HFFc6 (cell line): ENCODE data around the gene ADAM33. TPM values are rescaled to one million over a fixed set of nuclear protein-coding genes. Genes with fewer than 3 reads are reported as not detected.

Experiments
- DNase-seq: peaks from one replicate; pipeline ENCODE4 v3.0.0-alpha.2; 2018
- H3K27ac Mint-ChIP-seq: 2 replicates; pipeline ENCODE4 v1.8.0; 2020; ENCODE audit warnings: mild to moderate bottlenecking, mixed read lengths
- H3K27me3 Mint-ChIP-seq: 2 replicates; pipeline ENCODE4 v1.8.0; 2021; ENCODE audit warnings: mild to moderate bottlenecking, moderate library complexity, mixed read lengths; ENCODE audit not compliant: insufficient read depth
- H3K36me3 Mint-ChIP-seq: 2 replicates; pipeline ENCODE4 v1.8.0; 2021; ENCODE audit warnings: low read depth, mixed read lengths
- H3K4me1 Mint-ChIP-seq: 2 replicates; pipeline ENCODE4 v1.8.0; 2020; ENCODE audit warnings: low read depth, mixed read lengths
- H3K4me3 Mint-ChIP-seq: 2 replicates; pipeline ENCODE4 v1.8.0; 2020; ENCODE audit warnings: mild to moderate bottlenecking, moderate library complexity, mixed read lengths
- H3K9me3 Mint-ChIP-seq: 2 replicates; pipeline ENCODE4 v1.8.0; 2020; ENCODE audit warnings: mild to moderate bottlenecking, mixed read lengths
- CTCF ChIP-seq: fragments of 200-600 bp; sonication (generic); IDR thresholded peaks from 2 replicates; pipeline ENCODE4 v1.5.0; 2021; ENCODE audit warnings: antibody characterized with exemption, mild to moderate bottlenecking
- total RNA-seq, 6 experiments: library from RNA; stranded (reverse); fragmentation: NEBNext Ultra II Directional; extraction: Animal tissue kit (Norgen Biotek cat#: 25700); gene quantifications; 2 replicates in 1 of 6; 3 replicates in 5 of 6; pipeline ENCODE4 v1.2.3, GENCODE V29; 2021

ADAM33 gene
- total RNA-seq, 6 experiments from 2014 or later = 81.5 to 96.1 (median 87.6) TPM

- DNase-seq = no peak
- Mint-ChIP-seq H3K9me3 (0 out of 2 replicates have a peak, but pooled peaks cover 4% of the 10 kb centered on the region), H3K36me3 (peaks cover 4% of the 10 kb centered on the region; the same call in 1 of the 2 replicates), H3K4me1 (peaks cover 6% of the 10 kb centered on the region; the same call in 1 of the 2 replicates), H3K4me3 (no peak overlapping the region), H3K27me3 (peaks cover 14% of the 10 kb centered on the region), H3K27ac (no peak overlapping the region)
- TF ChIP-seq CTCF = no peak
These were observed 27.3 kb downstream of the ADAM33 start for GRCh38 chr20:3654326-3655130.

GRCh38 chr20:3653921-3654320 lies 27.9 kb downstream of the ADAM33 start:
- 0 out of 2 replicates have a peak, but pooled peaks cover 4% of the 10 kb centered on the region for H3K9me3 Mint-ChIP-seq
- no peak overlapping the region for H3K4me3 Mint-ChIP-seq
- H3K4me1 Mint-ChIP-seq = peaks cover 4% of the 10 kb centered on the region; the same call in 1 of the 2 replicates
- TF ChIP-seq CTCF = no peak
- H3K27me3 Mint-ChIP-seq = peaks cover 12% of the 10 kb centered on the region
- no peak overlapping the region for H3K27ac Mint-ChIP-seq
- DNase-seq = no peak
- peaks cover 4% of the 10 kb centered on the region; the same call in 1 of the 2 replicates for H3K36me3 Mint-ChIP-seq

- H3K27me3 Mint-ChIP-seq = peaks cover 12% of the 10 kb centered on the region
- no peak overlapping the region for H3K4me3 Mint-ChIP-seq
- no peak overlapping the region for H3K27ac Mint-ChIP-seq
- H3K36me3 Mint-ChIP-seq = peaks cover 4% of the 10 kb centered on the region; the same call in 1 of the 2 replicates
- H3K4me1 Mint-ChIP-seq = no peaks in the 10 kb centered on the region
- no peak for DNase-seq
- TF ChIP-seq CTCF = no peak
- 0 out of 2 replicates have a peak, but pooled peaks cover 4% of the 10 kb centered on the region for H3K9me3 Mint-ChIP-seq
These were observed 28.9 kb downstream of the ADAM33 start for GRCh38 chr20:3652676-3653596.

GRCh38 chr20:3652221-3652620 lies 29.6 kb downstream of the ADAM33 start:
- Mint-ChIP-seq H3K4me1 (peaks cover 5% of the 10 kb centered on the region; the same call in 1 of the 2 replicates), H3K27ac (no peak overlapping the region), H3K9me3 (0 out of 2 replicates have a peak, but pooled peaks cover 4% of the 10 kb centered on the region), H3K4me3 (no peak overlapping the region), H3K36me3 (peaks cover 4% of the 10 kb centered on the region; the same call in 1 of the 2 replicates), H3K27me3 (peaks cover 10% of the 10 kb centered on the region)
- no peak for TF ChIP-seq CTCF
- DNase-seq = no peak

- H3K9me3 Mint-ChIP-seq = 0 out of 2 replicates have a peak, but pooled peaks cover 4% of the 10 kb centered on the region
- H3K4me3 Mint-ChIP-seq = no peak overlapping the region
- H3K4me1 Mint-ChIP-seq = peaks cover 8% of the 10 kb centered on the region
- DNase-seq = no peak
- no peak for TF ChIP-seq CTCF
- peaks cover 4% of the 10 kb centered on the region; the same call in 1 of the 2 replicates for H3K36me3 Mint-ChIP-seq
- peaks cover 7% of the 10 kb centered on the region for H3K27me3 Mint-ChIP-seq
- no peak overlapping the region for H3K27ac Mint-ChIP-seq
These were observed 30.4 kb downstream of the ADAM33 start for GRCh38 chr20:3651204-3651962.
